ENCODE data around the gene STAB2. TPM values are rescaled to one million over a fixed set of nuclear protein-coding genes. Genes with fewer than 3 reads are reported as not detected.

STAB2 gene
- total RNA-seq, 1 experiment from 2014 or later, result not detected

DNA sequence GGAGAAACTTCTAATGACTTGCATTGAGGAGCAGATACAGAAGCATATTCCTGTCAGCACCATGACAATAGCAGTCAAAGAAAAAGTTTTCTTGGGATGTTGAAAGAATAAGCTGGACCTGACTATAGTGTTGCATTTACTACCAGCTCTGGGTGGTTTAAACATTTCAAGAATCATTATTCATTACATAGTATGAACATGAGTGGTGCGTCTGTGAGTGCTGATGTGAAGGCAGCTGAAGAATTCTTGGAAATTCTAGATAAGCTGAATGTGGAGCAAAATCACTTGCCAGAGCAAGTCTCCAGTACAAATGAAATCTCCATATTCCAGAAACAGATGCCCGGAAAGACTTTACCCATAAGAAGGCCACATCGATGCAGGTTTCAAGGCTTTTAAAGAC, 45.0 kb upstream of the STAB2 start:
- Histone ChIP-seq H3K36me3 (ENCODE audit: control insufficient read depth in 1 of 2, insufficient read depth in 2 of 2, low read length in 2 of 2) (no peaks in the 10 kb centered on the region), H3K9me2 (ENCODE audit: insufficient read depth) (no peaks in the 10 kb centered on the region), H3K79me2 (ENCODE audit: insufficient read depth, low read length) (no peaks in the 10 kb centered on the region), H3K4me3 (replicated peaks in 1 of 2; ENCODE audit: low read depth in 1 of 2, low read length in 2 of 2) (no peak overlapping the region), H3K4me1 (ENCODE audit: control insufficient read depth in 1 of 2, insufficient read depth in 2 of 2, low read length in 2 of 2) (no peaks in the 10 kb centered on the region), H3K27ac (ENCODE audit: low read depth, low read length) (no peak overlapping the region), H3K9ac (ENCODE audit: low read length) (no peak overlapping the region), H3K27me3 (ENCODE audit: insufficient read depth, low read length) (no peaks in the 10 kb centered on the region), H3K9me3 (ENCODE audit: control insufficient read depth in 1 of 2, insufficient read depth in 1 of 2, low read depth in 1 of 2, low read length in 2 of 2) (no peaks in the 10 kb centered on the region), H3K4me2 (ENCODE audit: low read length) (no peak overlapping the region), H4K20me1 (ENCODE audit: insufficient read depth) (no peaks in the 10 kb centered on the region), H2AFZ (ENCODE audit: low read depth, low read length, poor library complexity, severe bottlenecking) (no peak overlapping the region)
- POLR2A ChIA-PET, result no interaction called here
- TF ChIP-seq TCF7L2 (IDR thresholded peaks at IDR 0.05; ENCODE audit: borderline replicate concordance, extremely low read depth, insufficient read depth, insufficient read length) (no peak), CBX3 (IDR thresholded peaks at IDR 0.05; ENCODE audit: low read depth) (no peak), SP1 (IDR thresholded peaks at IDR 0.05; ENCODE audit: low read depth) (no peak), POLR2A (IDR thresholded peaks at IDR 0.05; ENCODE audit: borderline replicate concordance, extremely low read depth, insufficient read depth, insufficient read length) (no peak), RAD21 (IDR thresholded peaks at IDR 0.05; ENCODE audit: low read depth) (no peak), ELF1 (IDR thresholded peaks at IDR 0.05; ENCODE audit: borderline replicate concordance, low read depth) (no peak), ATF3 (IDR thresholded peaks at IDR 0.05) (no peak), POLR2AphosphoS5 (IDR thresholded peaks at IDR 0.05; ENCODE audit: low read depth, low read length) (no peak), EZH2 (IDR thresholded peaks at IDR 0.05) (no peak), JUND (IDR thresholded peaks at IDR 0.05) (no peak), EZH2phosphoT487 (IDR thresholded peaks at IDR 0.05; ENCODE audit: borderline replicate concordance) (no peak)
- TF ChIP-seq, protein P1, sequence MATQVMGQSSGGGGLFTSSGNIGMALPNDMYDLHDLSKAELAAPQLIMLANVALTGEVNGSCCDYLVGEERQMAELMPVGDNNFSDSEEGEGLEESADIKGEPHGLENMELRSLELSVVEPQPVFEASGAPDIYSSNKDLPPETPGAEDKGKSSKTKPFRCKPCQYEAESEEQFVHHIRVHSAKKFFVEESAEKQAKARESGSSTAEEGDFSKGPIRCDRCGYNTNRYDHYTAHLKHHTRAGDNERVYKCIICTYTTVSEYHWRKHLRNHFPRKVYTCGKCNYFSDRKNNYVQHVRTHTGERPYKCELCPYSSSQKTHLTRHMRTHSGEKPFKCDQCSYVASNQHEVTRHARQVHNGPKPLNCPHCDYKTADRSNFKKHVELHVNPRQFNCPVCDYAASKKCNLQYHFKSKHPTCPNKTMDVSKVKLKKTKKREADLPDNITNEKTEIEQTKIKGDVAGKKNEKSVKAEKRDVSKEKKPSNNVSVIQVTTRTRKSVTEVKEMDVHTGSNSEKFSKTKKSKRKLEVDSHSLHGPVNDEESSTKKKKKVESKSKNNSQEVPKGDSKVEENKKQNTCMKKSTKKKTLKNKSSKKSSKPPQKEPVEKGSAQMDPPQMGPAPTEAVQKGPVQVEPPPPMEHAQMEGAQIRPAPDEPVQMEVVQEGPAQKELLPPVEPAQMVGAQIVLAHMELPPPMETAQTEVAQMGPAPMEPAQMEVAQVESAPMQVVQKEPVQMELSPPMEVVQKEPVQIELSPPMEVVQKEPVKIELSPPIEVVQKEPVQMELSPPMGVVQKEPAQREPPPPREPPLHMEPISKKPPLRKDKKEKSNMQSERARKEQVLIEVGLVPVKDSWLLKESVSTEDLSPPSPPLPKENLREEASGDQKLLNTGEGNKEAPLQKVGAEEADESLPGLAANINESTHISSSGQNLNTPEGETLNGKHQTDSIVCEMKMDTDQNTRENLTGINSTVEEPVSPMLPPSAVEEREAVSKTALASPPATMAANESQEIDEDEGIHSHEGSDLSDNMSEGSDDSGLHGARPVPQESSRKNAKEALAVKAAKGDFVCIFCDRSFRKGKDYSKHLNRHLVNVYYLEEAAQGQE (IDR thresholded peaks at IDR 0.05; ENCODE audit: low read depth), result no peak
- RAD21 ChIA-PET (ENCODE audit: low non-redundant PET in 1 of 2, low total read pairs in 2 of 2, uncharacterized antibody in 2 of 2, unreplicated experiment in 2 of 2), result no interaction called here
- BruUV-seq (replicated peaks), result no TSS peak
- intact Hi-C loops (cut with micrococcal nuclease), result no loop called here
- DNase-seq (ENCODE audit: low read depth, low spot score), result no peak
- CTCF ChIA-PET, result no interaction called here
- ATAC-seq, result no peak
